DMS114 treated with DMSO at 0.1 percent for 48 hours (cell line): ENCODE results near the gene E2F1.
A peak's percentile ranks its signal among the peaks of the same experiment; 100 is the strongest.

Experiments used
- DNase-seq: peaks from one replicate; lab custom pipeline; 2025; ENCODE audit not compliant: unreplicated experiment; lab: John Stamatoyannopoulos, UW

The E2F1 gene

GRCh38 chr20:33687993-33688937, 2.1 kb upstream of the E2F1 start:
- no peak for DNase-seq

GRCh38 chr20:33687370-33687915, 1.3 kb upstream of the E2F1 start:
- no peak for DNase-seq

GRCh38 chr20:33686984-33687366, 790 bp upstream of the E2F1 start:
- DNase-seq = no peak

GRCh38 chr20:33685328-33686099, 671 bp downstream of the E2F1 start:
- DNase-seq = no peak

GRCh38 chr20:33684533-33685327, 1.5 kb downstream of the E2F1 start:
- no peak for DNase-seq

GRCh38 chr20:33681728-33682353, 4.3 kb downstream of the E2F1 start:
- DNase-seq = no peak

GRCh38 chr20:33681288-33681687, 4.9 kb downstream of the E2F1 start:
- no peak for DNase-seq

- DNase-seq = no peak
Observed at GRCh38 chr20:33680686-33681085, 5.5 kb downstream of the E2F1 start.

GRCh38 chr20:33679758-33680485, 6.3 kb downstream of the E2F1 start:
- DNase-seq = no peak

GRCh38 chr20:33677991-33678702, 8.0 kb downstream of the E2F1 start:
- DNase-seq = no peak

- DNase-seq = no peak
Observed at GRCh38 chr20:33676652-33677645, 9.2 kb downstream of the E2F1 start.

- DNase-seq = no peak
Observed at GRCh38 chr20:33676121-33676520, 10.1 kb downstream of the E2F1 start.

- DNase-seq = peak; percentile 59
Observed at GRCh38 chr20:33675136-33675959, 10.8 kb downstream of the E2F1 start.

- peak; percentile 59 for DNase-seq
Observed at GRCh38 chr20:33674294-33675135, 11.7 kb downstream of the E2F1 start, which contains the start of gene NECAB3. Gene NECAB3 (minus strand): TSS chr20:33674428. CDS start chr20:33674352, 76 bp downstream.

- DNase-seq = no peak
Observed at GRCh38 chr20:33673410-33674293, 12.5 kb downstream of the E2F1 start.
